ENCODE results near the gene LYST. TPM values are rescaled to one million over a fixed set of nuclear protein-coding genes. Genes with fewer than 3 reads are reported as not detected.

LYST gene
- total RNA-seq, 1 donor from 2014 or later = 10.3 TPM

DNA sequence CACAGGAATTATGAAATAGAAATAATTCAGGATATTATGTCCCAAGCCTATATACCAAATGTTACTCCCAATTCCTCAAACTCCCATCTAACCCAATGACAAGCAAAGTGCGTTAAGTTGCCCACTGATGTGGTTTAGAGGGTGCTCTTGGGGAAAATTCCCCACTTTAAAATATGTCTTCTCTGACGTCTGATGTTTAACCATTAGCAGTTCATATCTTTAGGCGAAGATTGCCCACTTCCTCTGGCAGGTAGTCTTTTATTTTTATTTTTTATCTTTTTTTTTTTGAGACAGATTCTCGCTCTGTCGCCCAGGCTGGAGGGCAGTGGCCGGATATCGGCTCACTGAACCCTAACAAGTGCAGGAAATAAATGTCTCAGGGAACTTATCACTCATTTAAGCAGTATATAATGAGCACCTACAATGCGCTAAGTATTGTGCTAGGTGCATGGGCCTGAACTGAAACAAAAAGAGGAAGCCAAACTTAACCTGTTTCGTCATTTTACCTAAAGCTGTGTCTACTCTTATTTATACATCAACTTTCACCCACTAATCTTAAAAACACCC, 1.3 kb upstream of the LYST start:
- Histone ChIP-seq H3K4me3 (peak overlapping the region; percentile 97), H3K4me1 (peaks cover 37% of the 10 kb centered on the region), H3K27me3 (ENCODE audit: low read depth) (no peaks in the 10 kb centered on the region), H3K27ac (replicated peaks) (peak overlapping the region; percentile 97), H3K36me3 (no peaks in the 10 kb centered on the region), H3K9me3 (replicated peaks) (no peaks in the 10 kb centered on the region)
- TF ChIP-seq, protein P1, sequence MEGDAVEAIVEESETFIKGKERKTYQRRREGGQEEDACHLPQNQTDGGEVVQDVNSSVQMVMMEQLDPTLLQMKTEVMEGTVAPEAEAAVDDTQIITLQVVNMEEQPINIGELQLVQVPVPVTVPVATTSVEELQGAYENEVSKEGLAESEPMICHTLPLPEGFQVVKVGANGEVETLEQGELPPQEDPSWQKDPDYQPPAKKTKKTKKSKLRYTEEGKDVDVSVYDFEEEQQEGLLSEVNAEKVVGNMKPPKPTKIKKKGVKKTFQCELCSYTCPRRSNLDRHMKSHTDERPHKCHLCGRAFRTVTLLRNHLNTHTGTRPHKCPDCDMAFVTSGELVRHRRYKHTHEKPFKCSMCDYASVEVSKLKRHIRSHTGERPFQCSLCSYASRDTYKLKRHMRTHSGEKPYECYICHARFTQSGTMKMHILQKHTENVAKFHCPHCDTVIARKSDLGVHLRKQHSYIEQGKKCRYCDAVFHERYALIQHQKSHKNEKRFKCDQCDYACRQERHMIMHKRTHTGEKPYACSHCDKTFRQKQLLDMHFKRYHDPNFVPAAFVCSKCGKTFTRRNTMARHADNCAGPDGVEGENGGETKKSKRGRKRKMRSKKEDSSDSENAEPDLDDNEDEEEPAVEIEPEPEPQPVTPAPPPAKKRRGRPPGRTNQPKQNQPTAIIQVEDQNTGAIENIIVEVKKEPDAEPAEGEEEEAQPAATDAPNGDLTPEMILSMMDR (IDR thresholded peaks at IDR 0.05; ENCODE audit: borderline replicate concordance) = no peak
- no peak for DNase-seq
- intact Hi-C loops (cut with micrococcal nuclease) = no loop called here

DNA sequence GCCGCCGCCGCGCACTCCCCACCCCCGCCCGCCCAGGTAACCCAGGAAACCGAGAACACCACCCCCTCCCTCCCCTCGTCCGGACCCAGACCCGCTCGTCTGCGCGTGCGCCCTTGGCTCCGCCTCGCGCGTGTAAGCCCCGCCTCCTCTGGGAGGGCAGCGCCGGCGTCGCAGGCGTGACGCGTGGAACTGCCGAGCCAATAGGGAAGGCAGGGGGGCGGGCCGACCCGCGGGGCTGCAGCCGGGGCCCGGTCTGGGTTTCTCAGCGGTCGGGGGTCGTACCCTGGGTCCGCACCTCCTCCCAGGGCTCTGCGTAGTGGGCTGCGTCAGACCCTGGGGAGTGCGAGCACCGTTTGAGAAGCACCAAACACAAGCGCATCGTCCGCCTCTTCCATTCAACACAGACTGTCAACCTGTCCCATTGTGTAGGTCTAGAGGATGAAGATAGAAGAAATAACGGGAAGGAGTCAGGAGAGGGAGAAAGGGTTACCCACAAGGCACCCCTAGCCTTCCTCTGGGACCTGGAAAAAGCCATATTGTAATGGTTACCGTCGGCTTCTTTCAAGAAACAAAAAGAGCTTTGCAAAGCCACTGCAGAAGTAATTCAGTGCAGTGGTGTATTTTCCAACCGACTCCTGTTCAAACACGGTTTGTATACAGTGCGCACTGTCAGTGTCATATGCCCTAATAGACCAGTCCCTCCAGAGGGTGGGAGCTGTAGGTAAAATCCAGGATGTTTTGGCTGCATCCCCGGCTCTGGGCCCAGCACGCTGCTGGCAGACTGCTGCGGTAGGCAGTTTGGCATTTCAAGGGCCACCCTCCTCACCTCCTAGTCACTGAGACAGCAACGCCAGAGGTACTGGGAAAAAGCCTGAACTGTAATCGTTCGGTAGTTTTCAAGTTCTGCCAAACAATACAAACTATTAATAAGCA, 473 bp upstream of the LYST start:
- intact Hi-C loops (cut with micrococcal nuclease) = no loop called here
- H3K9me3 ChIP-seq (replicated peaks) = no peaks in the 10 kb centered on the region
- H3K36me3 ChIP-seq = no peaks in the 10 kb centered on the region
- TF ChIP-seq, protein P1 (IDR thresholded peaks at IDR 0.05; ENCODE audit: borderline replicate concordance) = no peak
- peak; percentile 95 for DNase-seq
- no peaks in the 10 kb centered on the region for H3K27me3 ChIP-seq (ENCODE audit: low read depth)
- H3K4me3 ChIP-seq = peak overlapping the region; percentile 97
- H3K4me1 ChIP-seq = peaks cover 37% of the 10 kb centered on the region
- peak overlapping the region; percentile 97 for H3K27ac ChIP-seq (replicated peaks)

DNA sequence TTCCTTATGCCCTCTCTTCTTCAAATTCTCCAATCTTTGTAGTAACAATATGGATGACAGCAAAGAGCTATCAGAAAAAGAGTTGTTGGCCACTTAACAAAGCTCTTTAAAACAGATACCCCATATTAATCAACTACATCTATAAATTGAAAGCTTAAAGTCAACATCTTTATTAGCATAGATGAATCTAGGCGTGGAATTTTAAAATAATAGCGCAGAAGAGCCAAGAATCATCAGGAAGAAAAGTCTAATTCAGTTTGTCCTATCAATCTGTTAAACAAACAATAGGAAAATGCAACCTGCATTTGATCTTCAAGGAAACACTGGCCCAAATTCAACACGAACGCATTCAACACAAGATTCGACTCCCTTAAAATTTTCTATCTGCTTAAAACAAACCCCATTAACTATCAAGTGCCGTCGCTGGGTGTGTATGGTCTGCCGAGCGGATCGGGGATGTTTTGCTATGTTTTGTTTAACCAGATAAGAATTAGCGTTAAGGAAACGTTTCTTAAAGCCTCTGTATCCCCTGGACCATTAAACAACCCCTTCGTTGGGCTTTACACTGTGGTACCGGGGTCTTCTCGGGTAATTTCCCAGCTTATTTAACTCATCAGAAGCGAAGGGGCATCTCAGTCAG, 1.0 kb downstream of the LYST start:
- no peak for DNase-seq
- TF ChIP-seq, protein P1 (IDR thresholded peaks at IDR 0.05; ENCODE audit: borderline replicate concordance) = no peak
- Histone ChIP-seq H3K4me3 (peak overlapping the region; percentile 97), H3K9me3 (replicated peaks) (no peaks in the 10 kb centered on the region), H3K27ac (replicated peaks) (peak overlapping the region; percentile 97), H3K27me3 (ENCODE audit: low read depth) (no peaks in the 10 kb centered on the region), H3K36me3 (no peaks in the 10 kb centered on the region), H3K4me1 (peaks cover 37% of the 10 kb centered on the region)
- intact Hi-C loops (cut with micrococcal nuclease) = no loop called here

DNA sequence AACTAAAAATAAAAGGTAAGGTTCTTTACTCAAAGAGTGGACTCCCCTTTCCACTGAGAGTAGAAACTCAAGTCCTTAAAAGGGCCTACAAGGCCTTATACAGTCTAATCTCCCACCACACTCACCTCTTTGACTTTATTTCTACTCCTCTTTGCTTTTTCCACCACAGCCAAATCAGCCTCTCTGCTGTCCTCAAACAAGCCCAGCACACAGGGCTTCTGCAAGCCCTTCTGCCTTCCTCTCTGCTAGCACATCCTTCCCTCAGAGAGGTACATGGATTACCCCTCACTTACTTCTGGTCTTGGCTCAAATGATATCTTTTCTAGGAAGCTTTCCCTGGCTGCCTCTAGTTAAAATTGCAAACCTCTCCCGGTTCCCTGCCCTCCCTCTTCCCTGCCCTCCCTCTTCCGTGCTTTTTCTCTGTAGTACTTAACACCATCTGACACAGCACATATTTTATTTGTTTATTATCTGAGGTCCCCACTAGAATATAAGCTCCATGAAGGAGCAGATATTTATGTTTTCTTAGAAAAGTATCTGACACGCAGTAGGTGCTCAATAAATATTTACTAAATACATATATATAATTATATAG, 1.7 kb downstream of the LYST start:
- TF ChIP-seq, protein P1 (IDR thresholded peaks at IDR 0.05; ENCODE audit: borderline replicate concordance) = no peak
- Histone ChIP-seq H3K36me3 (no peaks in the 10 kb centered on the region), H3K4me3 (peak overlapping the region; percentile 97), H3K27ac (replicated peaks) (no peak overlapping the region), H3K27me3 (ENCODE audit: low read depth) (no peaks in the 10 kb centered on the region), H3K9me3 (replicated peaks) (no peaks in the 10 kb centered on the region), H3K4me1 (peaks cover 37% of the 10 kb centered on the region)
- DNase-seq = no peak
- intact Hi-C loops (cut with micrococcal nuclease) = no loop called here

DNA sequence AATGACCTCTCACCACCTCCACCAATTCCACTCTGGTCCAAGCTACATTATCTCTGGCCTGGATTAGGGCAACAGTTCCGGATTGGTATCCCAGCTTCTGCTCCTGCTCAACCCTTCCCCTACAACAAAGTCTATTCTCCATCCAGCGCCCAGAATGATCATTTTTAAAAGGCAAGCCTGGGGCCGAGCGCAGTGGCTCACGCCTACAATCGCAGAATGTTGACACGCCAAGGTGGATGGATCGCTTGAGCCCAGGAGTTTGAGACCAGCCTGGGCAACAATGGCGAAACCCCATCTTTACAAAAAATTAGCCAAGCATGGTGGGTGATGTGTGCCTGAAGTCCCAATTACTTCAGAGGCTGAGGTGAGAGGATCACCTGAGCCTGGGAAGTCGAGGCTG, 2.2 kb downstream of the LYST start:
- Histone ChIP-seq H3K36me3 (no peaks in the 10 kb centered on the region), H3K4me1 (peaks cover 37% of the 10 kb centered on the region), H3K9me3 (replicated peaks) (no peaks in the 10 kb centered on the region), H3K27me3 (ENCODE audit: low read depth) (no peaks in the 10 kb centered on the region), H3K4me3 (peak overlapping the region; percentile 97), H3K27ac (replicated peaks) (no peak overlapping the region)
- TF ChIP-seq, protein P1 (IDR thresholded peaks at IDR 0.05; ENCODE audit: borderline replicate concordance) = no peak
- intact Hi-C loops (cut with micrococcal nuclease) = no loop called here
- DNase-seq = no peak

Measured in left ventricle myocardium inferior (tissue), 1 donor.